DMS 273 treated with DMSO at 0.1 percent for 48 hours (cell line): ENCODE measurements around the gene LPCAT3.

Source experiments
- DNase-seq: peaks from one replicate; lab custom pipeline; 2025; lab: John Stamatoyannopoulos, UW

Gene LPCAT3

DNA sequence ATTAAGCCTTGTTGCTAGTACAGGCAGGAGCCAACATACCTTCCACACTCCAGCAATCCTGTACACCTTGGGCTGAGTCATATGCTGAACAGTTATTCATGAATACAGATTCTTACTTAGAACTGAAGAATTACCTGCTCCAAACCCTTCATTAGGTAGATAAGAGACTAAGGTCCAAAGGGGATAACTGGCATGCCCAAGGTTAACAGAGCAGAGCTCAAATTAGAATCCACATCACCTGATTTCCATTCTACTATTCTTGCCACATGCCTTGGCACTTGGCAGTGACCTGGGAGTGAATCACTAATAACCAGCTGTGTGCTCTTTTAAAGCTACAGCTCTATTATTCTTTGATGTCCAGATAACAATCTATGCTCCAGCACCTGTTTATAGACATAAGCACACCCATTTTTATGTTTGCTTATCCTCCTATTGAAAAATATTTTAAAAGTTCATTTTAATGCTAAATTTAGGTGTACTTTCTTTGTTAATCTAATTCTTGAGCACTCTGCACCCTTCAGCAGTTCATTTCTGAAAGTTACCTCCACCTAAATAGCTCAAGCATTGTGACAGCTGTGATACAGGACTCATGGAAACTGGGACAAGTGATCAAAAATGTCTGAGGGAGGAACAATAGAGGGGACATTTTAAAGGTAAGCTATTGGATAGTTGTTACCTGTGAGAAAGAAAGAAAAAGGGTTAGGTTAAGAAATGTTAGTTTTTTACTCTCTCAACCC is 19.4 kb downstream of the LPCAT3 start:
- DNase-seq, result no peak

DNA sequence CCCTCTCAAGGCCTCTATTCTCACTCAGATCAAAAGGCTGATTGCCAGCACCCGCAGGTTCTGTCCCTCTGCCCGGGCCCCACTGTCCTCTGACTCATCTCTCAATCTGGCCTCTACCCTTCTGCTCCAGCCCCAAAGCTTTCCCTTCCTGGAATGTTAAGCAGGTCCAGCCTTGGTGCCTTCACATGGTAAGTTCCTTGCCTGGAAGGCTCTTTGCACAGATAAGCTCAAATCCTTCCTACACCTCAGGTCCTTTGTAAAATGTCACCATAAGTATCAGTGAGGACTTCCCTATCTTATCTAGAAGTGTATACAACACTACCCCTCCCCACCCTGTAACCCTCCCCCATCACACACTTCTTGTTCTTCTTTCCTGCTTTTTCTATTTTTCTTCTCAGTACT is 22.2 kb downstream of the LPCAT3 start:
- no peak for DNase-seq

DNA sequence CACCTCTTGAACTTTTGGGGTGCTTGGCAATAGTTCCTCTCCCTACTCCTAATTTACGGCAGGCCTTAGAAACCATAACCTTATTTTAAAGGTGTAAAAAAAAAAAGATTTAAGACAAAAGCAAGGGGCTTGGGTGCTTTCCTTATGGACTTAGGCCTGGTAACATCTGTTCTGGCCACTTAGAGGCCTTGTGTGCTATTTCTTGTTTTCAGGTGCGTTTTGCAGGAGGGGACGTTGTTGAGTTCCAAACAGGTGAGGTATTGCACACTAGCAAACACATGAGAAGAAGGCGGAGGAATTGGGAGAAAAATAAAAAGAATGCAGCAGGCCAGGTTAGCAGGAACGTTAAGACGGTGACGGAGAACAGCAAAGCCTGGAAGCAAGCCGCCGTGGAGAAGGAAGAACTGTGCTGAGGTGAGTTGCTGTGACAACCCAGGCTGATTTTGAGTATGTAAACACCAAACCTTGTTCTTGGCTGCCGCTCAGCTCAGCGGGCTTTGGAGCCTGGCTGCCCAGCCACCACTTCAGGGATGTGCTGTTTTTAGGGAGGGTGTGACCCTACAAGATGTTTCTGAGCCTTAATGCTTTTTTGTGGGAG is 30.2 kb downstream of the LPCAT3 start:
- DNase-seq, result no peak

DNA sequence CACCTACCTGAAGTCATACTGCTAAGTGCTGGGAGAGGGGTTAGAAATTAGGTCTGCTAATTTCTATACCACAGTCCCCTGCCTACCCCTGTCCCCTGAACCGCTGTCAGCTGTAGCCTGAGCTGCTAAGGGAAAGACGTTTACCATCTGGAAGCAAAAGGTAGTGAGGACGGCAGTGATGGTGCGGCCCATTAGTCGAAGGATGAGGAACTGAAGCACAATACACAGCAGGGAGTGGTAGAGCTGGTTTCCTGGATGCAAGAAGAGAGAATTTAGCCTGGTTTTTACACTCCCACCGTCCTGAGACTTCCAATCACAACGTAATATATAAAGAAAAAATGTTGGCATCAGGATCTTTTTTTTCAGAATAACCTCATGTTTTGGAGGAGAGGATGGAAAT is 35.7 kb downstream of the LPCAT3 start:
- no peak for DNase-seq

DNA sequence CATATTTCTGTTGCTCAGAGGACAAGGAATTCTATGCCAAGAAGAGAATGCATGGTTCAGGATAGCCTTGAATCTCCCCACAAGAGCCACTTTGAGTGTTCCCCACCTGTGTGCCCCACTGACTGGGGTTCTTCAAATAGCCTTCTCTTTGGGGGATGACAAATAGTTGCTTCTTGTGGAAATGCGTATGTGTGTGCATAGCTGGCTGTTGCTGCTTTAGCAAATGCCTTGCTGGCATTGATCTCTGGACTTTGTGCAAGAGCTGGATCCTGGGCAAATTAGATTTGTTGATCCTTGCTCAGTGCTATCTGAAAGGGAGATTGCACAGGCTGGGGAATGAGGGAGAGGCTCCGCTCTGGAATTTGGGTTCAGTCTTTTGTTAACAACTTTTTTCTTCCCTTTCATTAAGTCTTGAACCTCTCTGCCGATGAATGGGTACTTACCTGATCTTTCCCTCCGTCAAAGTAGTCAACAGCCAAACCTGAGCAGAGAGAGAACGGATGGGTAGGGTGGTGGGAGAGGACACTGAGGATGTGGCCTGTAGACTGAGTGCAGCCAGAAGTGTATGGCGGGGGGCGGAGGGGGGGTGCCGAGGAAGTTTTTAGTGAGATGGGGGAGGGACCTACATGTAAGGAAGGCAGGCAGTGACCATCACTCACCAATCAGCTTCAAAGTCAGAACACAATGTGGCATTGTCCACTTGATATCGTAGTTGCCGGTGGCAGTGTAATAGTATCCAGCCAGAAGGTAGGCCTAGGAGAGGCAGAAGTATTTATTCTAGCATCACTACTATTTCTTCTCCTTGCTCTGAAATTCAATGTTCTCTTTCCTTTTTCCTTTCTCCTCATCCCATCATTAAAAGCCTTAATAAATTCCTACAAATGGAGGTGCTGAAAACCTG is 36.9 kb downstream of the LPCAT3 start:
- no peak for DNase-seq

DNA sequence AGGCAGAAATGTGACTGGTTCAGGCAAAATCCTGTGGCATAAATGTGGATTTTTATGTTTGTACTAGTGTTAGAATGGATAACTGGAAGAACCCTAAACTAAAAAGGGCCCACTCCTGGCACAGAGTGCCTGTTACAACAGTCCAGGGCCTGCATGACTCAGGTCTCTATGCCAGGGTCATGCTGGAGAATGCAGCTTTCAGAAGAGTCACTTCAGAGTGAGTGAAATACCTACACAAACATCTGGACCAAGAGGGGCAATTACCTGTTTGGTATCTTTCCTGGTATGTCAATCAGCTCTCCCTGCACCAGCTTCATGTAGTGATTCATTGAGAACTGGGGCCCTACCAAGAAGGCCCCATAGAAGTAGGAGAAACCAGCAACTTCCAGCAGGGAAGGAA is 37.5 kb downstream of the LPCAT3 start:
- DNase-seq, result no peak

DNA sequence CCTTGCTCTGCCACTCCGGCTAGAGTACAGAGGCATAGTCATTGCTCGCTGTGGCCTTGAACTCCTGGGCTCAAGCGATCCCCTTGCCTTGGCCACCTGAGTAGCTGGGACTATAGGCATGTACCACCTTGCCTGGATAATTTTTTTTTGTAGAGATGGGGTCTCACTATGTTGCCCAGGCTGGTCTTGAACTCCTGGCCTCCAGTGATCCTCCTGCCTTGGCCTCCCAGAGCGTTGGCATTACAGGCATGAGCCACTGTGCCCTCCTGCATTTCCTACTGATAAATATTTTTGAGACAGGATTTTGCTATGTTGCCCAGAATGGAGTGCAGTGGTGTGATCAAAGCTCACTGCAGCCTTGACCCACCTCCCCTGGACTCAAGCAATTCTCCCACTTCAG is 38.2 kb downstream of the LPCAT3 start:
- DNase-seq, result no peak

DNA sequence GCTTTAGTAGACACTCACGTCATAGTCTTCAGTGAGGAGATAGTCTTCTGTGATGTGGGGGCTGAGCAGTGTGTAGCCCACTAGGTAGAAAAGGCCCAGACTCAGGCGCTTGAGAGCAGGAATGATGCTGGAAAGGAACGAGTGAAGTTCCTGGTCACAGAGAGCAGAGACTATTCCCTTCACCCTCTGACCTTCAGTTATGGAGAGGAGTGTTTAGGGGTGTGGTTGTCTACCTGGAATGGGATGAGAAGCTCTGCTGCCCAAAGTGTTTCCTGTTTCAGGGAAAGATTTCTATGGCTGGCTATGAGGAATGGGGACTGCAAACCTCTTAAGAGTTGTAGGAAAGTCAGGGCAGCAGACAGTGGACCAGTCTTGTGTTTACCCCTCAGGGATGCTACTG is 38.8 kb downstream of the LPCAT3 start:
- DNase-seq, result no peak

DNA sequence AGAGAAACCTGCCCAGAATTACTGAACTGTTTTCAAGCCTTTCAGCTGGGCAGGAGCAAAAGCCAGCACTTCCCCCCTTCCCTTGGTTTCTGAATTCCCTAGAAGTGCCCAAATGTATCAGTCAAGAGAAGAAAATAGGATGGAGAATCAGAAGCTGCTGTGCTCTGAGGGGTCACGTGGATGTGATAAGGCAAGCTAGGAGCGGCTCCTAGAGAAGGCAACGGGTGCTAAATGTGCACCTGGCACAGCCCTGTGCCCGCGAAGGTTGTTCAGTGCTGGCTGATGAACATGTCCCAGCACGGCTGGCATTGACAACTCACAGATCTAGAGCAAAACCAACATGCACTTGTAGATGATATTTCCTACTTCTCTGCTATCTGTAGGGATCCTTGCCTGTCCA is 39.3 kb downstream of the LPCAT3 start:
- DNase-seq, result no peak

DNA sequence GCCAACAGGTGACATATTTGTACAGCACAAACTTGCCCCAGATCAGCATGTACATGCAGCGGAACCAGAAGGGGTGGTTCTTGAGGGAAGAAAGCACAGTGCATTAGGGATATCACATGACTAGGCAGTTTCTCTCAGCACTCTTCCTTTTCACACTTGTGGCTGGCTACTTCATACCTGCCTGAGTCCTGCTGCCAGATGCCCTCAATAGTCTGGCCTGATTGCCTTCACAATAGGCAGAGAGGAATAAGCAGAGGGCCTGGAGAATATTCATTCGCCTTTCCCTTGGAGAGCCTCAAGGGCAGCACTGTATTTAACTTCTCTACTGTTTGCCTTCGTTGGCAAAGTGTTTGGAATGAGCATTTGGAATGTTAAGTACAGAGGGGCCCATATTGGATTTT is 39.7 kb downstream of the LPCAT3 start:
- DNase-seq, result no peak

DNA sequence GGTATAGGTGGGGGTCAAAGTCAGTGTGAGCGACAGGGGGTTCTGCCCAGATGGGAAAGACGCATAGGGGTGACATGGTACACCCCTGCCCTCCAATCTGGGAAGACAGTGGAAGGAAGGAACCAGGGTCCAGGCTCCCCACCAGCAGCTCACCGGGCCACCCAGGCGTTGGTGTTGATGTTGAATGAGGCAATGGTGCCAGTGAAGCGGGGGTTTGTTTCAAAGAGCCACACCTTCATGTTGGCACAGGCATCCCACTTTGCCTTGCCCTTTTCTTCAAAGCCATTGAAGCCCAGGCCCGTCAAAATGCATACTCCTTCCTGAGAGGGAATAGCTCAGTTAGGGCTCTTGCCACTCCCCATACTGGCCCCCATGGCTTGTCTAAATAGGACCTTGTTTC is 40.1 kb downstream of the LPCAT3 start:
- no peak for DNase-seq

DNA sequence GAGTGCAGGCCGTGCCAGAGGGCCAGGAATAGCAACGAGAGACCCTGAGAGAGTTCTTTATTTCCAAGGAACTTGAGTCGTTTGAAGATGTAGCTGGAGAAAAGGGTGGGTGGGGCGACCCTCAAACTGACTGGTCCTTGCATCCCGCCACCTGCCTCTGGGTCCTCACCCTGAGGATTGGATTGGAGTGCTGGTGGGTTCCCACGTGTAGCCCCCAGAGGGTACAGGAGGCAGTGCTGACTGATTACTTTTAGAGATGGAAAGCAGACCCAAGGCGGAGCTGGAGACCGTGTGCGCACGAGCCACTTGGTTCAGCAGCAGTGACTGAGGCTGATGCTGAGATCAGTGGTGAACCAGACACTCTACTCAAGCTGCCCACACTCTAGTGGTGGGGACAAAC is 40.6 kb downstream of the LPCAT3 start:
- no peak for DNase-seq

DNA sequence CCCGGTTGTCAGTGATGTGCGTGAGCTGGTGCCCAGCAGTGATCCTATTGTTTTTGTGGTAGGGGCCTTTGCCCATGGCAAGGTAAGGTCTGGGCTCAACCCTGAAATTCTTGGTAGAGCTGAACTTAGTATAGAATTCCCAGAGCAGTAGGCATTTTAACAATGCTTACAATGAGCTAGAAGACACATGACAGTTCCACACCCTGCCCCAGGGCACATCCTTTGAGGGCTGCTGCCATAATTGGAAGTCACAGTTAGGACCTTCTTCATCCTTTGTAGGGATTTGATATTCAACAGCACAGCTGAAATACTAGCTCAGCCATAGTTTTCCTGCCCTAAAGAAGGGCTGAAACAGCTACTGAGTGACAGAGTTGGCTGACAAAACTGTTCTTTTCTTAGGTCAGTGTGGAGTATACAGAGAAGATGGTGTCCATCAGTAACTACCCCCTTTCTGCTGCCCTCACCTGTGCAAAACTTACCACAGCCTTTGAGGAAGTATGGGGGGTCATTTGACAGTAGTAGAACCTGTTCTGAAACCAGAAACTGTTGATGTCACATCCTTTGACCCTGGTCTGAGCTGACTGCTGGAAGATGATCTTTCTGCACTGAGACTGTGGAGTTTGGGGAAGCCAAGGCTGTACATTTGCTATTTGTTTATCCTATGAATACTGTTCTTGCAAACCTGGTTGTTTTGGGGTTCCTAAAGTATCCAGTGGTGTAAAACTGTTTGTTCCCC is 42.8 kb downstream of the LPCAT3 start:
- no peak for DNase-seq

DNA sequence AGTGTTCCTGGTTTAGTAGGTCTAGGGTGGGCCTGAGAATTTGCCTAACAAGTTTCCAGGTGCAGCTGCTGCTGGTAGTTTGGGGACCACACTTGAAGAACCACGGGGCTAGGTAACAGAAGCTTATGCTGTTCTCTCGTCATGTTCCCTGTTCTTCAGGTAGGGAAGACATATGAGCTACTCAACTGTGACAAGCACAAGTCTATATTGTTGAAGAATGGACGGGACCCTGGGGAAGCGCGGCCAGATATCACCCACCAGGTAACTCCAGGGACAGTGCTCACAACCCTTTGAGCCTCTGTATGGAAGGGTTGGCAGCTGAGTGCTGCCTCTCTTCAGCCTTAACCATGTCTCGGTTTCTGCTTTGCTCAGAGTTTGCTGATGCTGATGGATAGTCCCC is 44.1 kb downstream of the LPCAT3 start:
- no peak for DNase-seq

DNA sequence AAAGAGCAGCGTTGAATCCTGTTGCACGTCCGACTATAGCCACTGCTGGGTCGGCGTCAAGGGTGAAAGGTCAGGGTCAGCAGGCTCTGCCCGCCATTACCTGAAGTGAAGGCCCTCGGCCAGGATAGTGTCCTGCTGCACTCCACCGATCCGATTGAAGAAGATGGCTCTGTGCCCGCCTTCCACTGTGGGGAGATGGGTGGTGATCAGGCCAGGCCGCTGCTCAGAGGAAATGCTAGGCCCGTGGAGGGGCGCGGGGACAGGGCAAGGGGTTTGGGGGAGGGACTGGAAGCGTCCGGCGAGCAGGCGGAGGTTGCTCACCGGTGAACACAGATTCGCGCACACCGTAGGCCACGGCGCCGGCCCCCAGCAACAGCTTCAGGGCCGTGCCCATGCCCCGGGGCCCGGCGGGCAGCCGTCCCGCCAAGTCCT is 48.2 kb downstream of the LPCAT3 start:
- no peak for DNase-seq

DNA sequence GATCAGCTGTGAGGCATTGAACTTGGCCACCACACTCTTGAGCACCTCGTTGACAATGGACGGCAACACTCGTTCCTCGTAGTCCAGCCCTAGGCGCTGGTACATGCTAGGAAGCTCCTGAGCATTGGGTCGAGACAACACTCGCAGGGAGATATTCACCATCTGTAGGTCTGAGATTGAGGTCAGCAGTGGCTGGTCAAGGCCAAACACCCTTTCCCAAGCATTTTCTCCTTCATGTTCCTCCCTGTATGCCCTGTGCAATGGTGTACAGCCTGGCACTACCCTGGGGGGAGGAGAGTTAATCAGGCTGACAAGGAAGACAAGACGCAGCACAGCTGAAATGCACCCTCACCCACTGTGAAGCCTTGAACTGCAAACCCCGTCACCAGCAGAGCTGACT is 49.9 kb downstream of the LPCAT3 start:
- no peak for DNase-seq

DNA sequence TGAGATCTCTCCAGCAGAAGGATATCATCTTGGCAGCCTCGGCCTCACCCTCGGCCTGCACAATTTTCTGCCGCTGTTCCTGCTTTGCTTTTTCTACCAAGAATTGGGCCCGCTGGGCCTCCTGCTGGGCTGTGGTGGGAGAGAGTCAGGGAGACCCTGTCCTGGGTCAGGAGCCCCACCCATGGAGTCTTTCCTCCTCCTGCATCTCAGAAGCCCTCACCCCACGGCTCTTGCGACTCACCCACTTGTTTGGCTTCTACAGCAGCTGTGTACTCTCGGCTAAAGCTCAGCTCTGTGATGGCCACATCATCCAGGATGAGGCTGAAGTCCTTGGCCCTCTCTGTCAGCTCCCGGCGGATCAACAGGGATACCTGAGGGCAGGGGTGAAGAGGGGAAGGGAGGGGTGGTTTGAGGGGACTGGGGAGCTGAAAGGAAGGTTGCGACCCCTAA is 50.6 kb downstream of the LPCAT3 start:
- DNase-seq, result no peak

DNA sequence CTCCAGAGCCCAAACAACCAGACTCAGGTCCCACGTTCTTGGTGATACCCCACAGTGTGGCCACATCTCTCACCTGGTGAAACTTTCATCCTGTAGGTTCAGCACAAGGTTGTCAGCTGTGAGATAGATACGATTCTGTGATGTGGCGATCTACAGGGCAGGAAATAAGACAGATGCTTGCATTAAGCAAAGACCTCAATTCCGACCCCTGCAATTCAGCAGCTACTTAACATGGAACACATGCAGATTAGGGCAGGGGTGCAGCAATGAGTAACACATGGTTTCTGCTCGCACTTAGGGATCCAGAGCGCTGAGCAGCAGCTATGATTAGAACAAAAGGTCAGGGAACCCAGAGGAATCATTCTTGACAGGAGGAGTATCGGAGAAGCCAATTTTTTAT is 51.9 kb downstream of the LPCAT3 start:
- DNase-seq, result no peak

DNA sequence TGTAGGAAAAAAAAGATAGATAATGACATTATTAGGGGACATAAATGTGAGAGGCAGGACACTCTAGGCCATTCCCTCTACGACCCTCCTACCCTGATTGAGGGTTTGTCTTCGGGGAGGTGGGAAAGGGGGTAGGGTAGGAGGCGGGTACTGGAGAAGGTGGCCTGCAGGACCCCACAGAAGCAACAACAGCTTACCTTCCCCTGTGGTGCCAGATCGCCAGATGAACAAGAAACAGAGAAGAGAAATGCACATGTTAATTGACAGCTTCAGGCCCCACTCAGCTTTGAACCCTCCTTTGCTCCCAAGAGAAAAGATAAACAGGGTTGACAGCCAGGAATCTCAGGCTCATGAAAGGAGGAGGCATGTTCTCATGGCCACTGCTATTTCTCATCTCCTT is 52.6 kb downstream of the LPCAT3 start:
- peak; percentile 14 for DNase-seq

DNA sequence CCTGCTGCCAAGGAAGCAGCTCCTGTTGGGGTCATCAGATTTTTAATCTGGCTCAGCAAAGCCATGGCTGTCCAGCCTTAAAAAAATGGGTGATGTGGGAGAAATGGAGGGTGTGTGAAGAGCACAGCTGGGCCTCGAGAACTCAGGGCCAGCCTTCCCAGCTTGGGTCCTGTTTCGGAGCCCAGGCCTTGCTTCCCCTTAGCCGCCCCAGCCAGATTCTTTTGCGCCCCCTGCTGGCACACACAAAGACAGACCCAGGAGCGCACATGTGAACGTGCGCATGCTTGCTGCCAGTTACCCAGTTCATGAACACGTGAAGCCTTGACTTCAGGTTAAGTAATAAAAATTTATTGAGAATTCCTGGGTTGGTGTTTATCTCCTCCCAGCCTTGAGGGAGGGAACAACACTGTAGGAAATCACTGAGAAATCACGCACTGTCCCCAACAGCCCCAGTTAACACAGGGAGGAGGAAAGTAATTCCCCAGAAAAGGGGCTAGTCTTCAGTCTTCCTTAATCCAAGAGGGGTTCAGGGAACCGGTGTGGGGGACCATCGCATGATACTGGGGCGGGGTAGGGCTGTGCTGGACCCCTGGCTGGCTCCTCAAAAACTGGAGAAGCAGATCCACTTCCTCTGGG is 53.1 kb downstream of the LPCAT3 start:
- peak; percentile 57 for DNase-seq

DNA sequence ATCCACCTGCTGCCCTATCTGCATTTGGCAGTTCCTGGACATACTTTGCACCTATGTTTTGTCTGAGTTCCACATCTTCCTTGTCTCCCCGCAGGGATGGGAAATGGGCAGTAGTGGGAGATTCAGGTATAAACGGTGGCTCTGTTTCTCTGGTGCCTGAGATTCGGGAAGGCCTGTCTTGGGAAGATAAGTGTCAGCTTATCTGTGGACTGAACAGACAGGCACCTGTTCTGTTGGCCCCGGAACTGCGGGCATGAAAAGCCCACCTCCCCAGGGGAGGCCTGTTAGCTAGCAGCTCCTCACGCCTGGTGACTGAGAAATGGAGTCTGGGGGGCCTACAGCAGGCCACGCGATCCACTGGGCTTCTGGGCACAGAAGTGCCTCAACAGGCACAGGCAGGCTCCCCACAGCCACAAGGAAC is 53.7 kb downstream of the LPCAT3 start:
- DNase-seq, result no peak
